ENCODE results near the gene LTO1.

The LTO1 gene

GRCh38 chr11:69663326-69663725, 11.8 kb downstream of the LTO1 start:
- DNase-seq (ENCODE audit: low read depth in 2 of 2): no peak
- no peak overlapping the region for H3K4me3 ChIP-seq (replicated peaks in 1 of 2; ENCODE audit: low read depth in 2 of 2, low read length in 2 of 2)
- TF ChIP-seq, protein P1, sequence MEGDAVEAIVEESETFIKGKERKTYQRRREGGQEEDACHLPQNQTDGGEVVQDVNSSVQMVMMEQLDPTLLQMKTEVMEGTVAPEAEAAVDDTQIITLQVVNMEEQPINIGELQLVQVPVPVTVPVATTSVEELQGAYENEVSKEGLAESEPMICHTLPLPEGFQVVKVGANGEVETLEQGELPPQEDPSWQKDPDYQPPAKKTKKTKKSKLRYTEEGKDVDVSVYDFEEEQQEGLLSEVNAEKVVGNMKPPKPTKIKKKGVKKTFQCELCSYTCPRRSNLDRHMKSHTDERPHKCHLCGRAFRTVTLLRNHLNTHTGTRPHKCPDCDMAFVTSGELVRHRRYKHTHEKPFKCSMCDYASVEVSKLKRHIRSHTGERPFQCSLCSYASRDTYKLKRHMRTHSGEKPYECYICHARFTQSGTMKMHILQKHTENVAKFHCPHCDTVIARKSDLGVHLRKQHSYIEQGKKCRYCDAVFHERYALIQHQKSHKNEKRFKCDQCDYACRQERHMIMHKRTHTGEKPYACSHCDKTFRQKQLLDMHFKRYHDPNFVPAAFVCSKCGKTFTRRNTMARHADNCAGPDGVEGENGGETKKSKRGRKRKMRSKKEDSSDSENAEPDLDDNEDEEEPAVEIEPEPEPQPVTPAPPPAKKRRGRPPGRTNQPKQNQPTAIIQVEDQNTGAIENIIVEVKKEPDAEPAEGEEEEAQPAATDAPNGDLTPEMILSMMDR (IDR thresholded peaks at IDR 0.05; ENCODE audit: low read depth, low read length): no peak

DNA sequence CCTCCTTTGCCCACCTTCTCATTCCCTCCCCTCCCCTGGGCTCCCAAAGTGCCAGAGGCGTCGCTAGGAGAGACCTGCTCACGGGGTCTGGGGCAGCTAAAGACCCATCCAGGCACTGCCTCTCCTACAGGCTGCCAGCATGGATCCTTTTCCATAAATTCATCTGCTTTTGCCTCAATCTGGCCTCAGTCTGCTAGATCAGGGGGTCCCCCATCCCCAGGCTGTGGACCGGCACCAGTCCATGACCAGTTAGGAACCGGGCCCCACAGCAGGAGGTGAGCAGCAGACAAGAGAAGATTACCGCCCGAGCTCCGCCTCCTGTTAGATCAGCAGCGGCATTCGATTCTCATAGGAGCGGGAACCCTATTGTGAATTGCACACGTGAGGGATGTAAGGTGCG, 12.3 kb downstream of the LTO1 start:
- TF ChIP-seq, protein P1 (IDR thresholded peaks at IDR 0.05; ENCODE audit: low read depth, low read length): no peak
- no peak for DNase-seq (ENCODE audit: low read depth in 2 of 2)
- H3K4me3 ChIP-seq (replicated peaks in 1 of 2; ENCODE audit: low read depth in 2 of 2, low read length in 2 of 2): no peak overlapping the region

DNA sequence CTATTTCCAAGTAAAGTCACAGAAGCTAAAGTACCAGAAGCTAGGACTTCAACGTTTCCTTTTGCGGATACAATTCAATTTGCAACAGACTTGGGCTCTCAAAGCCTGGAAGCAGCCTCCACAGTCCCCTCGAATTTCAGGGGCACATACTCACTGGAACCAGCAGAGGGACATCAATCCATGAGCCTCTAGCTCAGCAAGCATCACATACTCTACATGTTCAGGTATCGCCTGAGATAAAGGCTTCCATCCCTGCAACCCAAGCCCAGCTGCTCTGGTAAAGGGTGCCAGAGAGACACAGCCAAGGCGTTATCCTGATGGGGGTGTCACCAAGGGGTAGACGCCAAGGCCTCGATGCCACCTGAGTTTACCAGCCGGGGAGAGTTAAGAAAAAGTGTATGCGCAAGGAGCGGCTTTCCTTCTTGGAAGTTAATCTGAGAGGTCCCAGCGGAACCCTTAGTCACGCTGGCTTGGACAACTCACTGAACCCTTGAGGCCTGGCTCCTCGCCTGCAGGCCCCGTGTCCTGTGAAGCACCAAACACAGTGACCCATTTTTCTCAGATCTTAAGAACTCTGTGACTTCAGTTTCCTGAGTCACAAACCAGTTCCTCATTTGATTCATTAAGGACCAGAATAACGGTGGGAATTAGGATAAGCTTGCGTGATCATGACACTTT, 13.0 kb downstream of the LTO1 start:
- DNase-seq (ENCODE audit: low read depth in 2 of 2): peak in 1 of 2 donors; percentile 77
- H3K4me3 ChIP-seq (replicated peaks in 1 of 2; ENCODE audit: low read depth in 2 of 2, low read length in 2 of 2): no peak overlapping the region
- TF ChIP-seq, protein P1 (IDR thresholded peaks at IDR 0.05; ENCODE audit: low read depth, low read length): peak; percentile 44

GRCh38 chr11:69661413-69661715, 13.8 kb downstream of the LTO1 start:
- DNase-seq (ENCODE audit: low read depth in 2 of 2): no peak

DNA sequence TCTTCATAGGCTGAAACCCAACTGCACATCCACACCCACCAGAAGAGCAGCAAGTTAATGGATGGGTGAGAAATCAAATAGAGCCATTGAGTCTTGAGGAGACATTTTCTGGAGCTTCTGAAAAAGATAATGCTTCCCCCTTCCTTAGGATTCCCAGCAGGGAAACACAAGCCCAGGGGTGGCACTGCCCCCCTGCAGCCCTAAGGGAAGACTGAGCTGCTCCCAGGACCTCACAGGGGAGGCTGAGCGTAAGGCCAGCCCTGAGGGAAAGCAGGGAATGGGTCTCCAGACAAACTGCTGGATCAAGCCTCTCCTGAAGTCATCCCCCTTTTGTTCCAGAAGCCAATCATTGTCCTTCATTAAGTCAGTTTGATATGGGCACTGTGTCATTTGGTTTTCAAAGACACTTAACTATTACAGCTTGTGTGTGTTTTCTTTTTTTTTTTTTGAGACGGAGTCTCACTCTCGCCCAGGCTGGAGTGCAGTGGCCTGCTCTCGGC, 15.1 kb downstream of the LTO1 start:
- TF ChIP-seq, protein P1 (IDR thresholded peaks at IDR 0.05; ENCODE audit: low read depth, low read length): no peak
- H3K4me3 ChIP-seq (replicated peaks in 1 of 2; ENCODE audit: low read depth in 2 of 2, low read length in 2 of 2): no peak overlapping the region
- no peak for DNase-seq (ENCODE audit: low read depth in 2 of 2)

More at GRCh38 chr11:69661413-69661715, 13.8 kb downstream of the LTO1 start:
- H3K4me3 ChIP-seq (replicated peaks in 1 of 2; ENCODE audit: low read depth in 2 of 2, low read length in 2 of 2): no peak overlapping the region
- TF ChIP-seq, protein P1 (IDR thresholded peaks at IDR 0.05; ENCODE audit: low read depth, low read length): no peak

DNA sequence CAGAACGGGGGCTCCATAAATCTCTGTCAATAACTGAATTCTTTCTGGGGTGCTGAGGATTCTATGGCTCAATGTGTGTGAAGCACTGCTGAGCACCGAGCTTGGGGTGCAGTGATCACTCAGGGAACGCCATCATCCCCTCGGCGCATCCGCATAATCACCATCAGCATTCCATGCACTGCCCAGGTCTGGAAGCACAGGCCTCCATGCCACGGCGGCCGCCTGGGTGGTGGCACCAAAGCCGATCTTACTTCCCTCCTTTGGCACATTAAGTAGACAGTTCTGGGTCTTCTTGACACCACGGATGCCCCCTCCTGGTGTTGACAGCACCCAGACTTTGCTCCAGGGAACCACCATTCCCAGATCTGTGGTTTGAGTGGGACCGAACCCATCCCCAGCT, 15.6 kb downstream of the LTO1 start:
- H3K4me3 ChIP-seq (replicated peaks in 1 of 2; ENCODE audit: low read depth in 2 of 2, low read length in 2 of 2): no peak overlapping the region
- TF ChIP-seq, protein P1 (IDR thresholded peaks at IDR 0.05; ENCODE audit: low read depth, low read length): no peak
- DNase-seq (ENCODE audit: low read depth in 2 of 2): no peak
